Measurements from ENCODE around the gene CPXM2. TPM values are rescaled to one million over a fixed set of nuclear protein-coding genes. Genes with fewer than 3 reads are reported as not detected.
A peak's percentile ranks its signal among the peaks of the same experiment; 100 is the strongest.

Gene CPXM2
- polyA plus RNA-seq, 1 donor from 2014 or later, result not detected

DNA sequence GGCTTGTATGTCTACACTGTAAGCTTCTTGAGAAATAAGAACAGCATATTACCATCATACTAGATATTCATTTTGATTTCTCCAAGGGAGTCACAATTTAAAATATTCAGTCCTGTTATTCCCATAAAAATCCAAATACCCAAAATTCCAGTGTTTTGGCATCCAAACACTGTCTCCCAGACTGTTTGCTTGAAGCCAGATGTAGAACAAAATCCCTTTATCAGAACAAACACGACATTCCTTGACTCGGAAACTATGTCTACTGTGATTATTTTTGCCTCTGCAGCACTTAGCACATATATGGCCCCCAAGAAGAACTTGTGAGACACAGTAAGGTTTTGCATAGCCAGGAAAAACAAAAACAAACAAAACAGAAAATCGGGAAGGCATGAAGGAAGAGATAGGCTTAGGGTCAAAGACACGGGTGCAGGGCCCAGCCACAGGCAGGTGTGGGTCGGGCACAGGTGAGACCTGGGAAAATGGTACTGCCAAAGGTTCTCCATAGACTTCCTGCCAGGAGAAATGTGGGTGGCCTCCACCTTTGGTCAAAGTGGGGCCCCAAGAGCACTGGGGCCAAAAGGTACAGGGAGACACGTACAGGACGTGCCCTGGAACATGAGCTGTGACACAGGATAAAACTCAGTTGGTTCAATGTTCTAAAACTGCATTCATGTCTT is 36.5 kb downstream of the CPXM2 start:
- Mint-ChIP-seq H3K27ac (no peak overlapping the region), H3K4me1 (no peaks in the 10 kb centered on the region), H3K27me3 (peaks cover 17% of the 10 kb centered on the region), H3K36me3 (no peaks in the 10 kb centered on the region), H3K4me3 (no peak overlapping the region), H3K9me3 (peaks cover 0 to 5% (median 3%) of the 10 kb centered on the region in 3 donors)

DNA sequence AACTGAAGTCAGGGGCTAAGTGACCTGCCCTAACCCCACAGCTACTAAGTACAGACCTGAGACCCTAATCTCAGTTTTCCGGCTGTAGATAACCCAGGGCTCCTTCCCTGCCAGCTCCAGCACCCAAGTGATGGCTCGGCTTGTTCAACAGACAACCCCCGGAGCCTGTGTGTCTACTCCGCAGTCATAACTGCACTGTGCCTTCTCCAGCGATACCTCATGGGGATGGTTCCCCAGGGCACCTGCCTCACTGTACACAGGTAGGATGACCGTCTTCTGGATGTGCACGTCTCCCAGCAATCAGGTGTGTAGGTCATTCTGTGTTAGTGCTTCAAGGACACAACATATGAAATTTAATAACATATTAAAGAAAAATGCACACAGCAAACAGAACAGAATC is 37.1 kb downstream of the CPXM2 start:
- H3K27me3 Mint-ChIP-seq, result peaks cover 14% of the 10 kb centered on the region
- H3K9me3 Mint-ChIP-seq, result peaks cover 0 to 5% (median 3%) of the 10 kb centered on the region in 3 donors
- no peaks in the 10 kb centered on the region for H3K36me3 Mint-ChIP-seq
- H3K27ac Mint-ChIP-seq, result no peak overlapping the region
- H3K4me1 Mint-ChIP-seq, result no peaks in the 10 kb centered on the region
- H3K4me3 Mint-ChIP-seq, result no peak overlapping the region

DNA sequence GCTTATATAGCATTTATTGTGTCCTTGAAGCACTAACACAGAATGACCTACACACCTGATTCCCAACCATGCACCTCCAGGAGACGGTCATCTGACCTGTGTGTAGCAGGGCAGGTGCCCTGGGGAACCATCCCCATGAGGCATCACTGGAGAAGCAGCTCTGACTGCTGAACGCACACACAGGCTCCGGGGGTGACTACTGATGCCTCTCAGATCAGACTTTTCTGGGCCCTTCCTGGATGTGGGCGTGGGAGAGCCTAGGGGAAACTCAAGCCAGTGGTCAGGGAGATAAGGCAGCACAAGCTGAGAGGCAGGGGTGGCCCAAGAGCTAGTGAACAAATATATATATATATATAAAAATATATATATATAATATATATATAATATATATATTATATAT is 37.6 kb downstream of the CPXM2 start:
- no peaks in the 10 kb centered on the region for H3K36me3 Mint-ChIP-seq
- peaks cover 10% of the 10 kb centered on the region for H3K27me3 Mint-ChIP-seq
- no peaks in the 10 kb centered on the region for H3K4me1 Mint-ChIP-seq
- no peak overlapping the region for H3K4me3 Mint-ChIP-seq
- H3K27ac Mint-ChIP-seq, result no peak overlapping the region
- H3K9me3 Mint-ChIP-seq, result peaks cover 0 to 5% (median 3%) of the 10 kb centered on the region in 3 donors

DNA sequence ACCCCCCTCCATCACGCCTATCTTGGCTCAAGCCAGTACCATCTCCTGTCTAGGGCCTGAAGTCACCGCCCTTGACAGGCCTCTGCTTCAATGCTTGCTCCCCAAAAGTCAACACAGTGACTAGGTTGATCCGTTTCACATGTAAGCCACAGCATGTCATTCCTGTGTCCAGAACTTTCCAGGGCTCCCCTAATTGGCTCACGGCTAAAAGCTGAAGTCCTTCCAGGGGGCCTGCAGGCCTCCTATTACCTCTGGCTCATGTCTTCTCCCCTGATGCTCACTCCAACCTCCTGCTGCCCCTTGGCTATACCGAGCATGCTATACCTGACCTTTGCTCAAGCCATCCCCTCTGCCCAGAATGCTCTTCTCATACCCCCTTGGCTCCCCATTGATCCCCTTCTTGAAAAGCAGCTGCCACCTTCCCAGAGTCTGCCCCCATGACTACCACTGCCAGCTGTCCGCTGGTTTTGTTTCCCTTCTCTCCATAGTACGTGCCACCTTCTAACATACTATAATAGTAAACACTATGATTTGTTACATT is 39.1 kb downstream of the CPXM2 start:
- Mint-ChIP-seq H3K27ac (no peak overlapping the region), H3K9me3 (peaks cover 0 to 5% (median 3%) of the 10 kb centered on the region in 3 donors), H3K36me3 (no peaks in the 10 kb centered on the region), H3K4me3 (no peak overlapping the region), H3K27me3 (peaks cover 7% of the 10 kb centered on the region), H3K4me1 (no peaks in the 10 kb centered on the region)

DNA sequence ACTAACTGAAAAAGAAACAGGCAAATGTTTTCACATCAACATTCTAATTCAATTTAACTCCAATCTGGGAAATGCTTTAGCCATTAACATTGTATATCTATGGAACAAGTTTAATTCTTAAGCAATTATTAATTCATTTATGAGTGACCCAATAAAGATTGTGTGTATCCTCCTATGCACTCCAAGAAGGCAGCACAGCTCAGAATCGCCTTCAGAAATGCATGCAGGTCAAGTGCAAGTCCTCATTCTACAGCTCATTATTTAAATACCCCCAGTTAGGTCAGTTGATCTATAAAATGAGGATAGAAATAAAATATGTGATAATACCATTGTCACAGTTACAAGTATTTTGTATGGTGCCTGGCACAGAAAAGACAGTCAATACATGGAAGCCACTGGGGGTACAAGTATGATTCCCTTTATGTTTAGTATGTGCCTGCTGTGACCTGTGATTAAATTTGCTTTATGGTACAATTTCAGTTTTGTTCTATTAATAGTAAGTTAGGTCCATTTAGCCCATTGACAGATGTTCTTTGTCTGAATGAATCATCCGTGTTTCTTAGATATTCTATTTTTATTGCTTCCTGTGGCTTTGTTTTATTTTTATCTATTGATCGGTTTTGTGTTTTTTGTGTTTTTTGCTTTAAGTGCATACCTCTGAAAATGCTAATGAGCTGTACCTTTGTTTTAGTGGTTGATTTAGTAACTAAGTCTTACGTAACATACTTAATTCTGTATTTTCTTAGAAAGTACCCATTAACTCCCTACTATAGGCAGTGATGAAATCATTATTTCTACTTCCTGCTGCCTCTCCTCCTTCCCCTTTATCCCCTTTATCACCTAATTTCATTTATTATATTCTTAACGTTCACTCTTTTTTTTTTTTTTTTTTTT is 42.8 kb downstream of the CPXM2 start:
- H3K4me3 Mint-ChIP-seq, result no peak overlapping the region
- peaks cover 3 to 9% (median 6%) of the 10 kb centered on the region in 3 donors for H3K9me3 Mint-ChIP-seq
- H3K27ac Mint-ChIP-seq, result no peak overlapping the region
- H3K4me1 Mint-ChIP-seq, result no peaks in the 10 kb centered on the region
- H3K27me3 Mint-ChIP-seq, result peaks cover 15% of the 10 kb centered on the region
- H3K36me3 Mint-ChIP-seq, result no peaks in the 10 kb centered on the region

DNA sequence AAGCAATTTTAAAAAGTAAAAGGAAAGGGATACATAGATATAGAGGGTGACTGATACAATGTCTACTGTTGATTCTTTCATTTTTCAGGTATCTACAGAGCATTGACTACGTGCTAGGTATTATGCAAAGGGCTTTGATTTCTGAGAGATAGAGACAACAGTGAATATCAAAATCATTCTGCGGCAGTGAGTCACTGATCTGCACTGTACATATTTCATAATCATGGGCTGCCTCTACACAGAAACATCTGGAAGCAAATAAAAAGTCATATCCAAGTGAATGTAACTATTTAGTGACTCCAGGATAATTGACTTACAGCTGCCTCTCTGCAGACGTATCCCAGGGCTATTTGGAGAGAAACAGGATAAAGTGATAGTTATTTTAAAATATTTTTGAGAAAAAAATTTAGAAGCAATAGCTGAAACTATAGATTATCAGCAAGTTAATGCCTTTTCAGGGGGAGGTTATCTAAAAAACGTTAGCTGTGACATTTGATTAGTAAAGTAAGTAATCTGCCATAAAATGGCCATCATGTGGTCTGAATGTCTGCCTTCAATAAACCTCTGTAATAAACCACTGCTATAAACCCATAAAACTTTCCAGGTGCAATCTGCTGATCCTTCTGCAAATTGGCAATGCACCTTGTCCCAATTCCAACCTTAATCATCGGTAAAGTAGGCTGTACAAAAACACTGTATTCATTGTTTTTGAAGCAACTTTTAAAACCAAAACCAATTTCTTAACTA is 43.7 kb downstream of the CPXM2 start:
- Mint-ChIP-seq H3K27ac (no peak overlapping the region), H3K4me1 (no peaks in the 10 kb centered on the region), H3K9me3 (peaks cover 3 to 9% (median 6%) of the 10 kb centered on the region in 3 donors), H3K36me3 (no peaks in the 10 kb centered on the region), H3K4me3 (no peak overlapping the region), H3K27me3 (peaks cover 14% of the 10 kb centered on the region)

DNA sequence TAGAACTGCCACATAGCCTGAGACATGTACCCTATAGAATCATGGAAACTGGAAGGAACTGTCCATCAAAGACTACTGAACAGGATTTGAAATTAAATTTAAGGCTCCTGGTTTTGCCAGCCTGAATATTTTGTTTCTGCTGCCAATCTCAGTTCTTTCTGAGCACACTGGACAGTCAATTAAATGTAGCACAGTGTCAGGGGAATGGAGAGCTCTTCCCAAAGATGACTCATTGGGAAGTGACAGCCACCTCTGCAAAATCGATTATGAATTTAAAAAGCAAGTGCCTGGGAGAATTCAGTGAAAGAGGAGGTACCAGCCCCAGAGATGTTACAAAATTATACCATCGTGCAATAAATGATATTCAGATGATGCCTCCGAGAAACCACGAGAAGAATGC is 47.8 kb downstream of the CPXM2 start:
- no peak overlapping the region for H3K27ac Mint-ChIP-seq
- H3K36me3 Mint-ChIP-seq, result no peaks in the 10 kb centered on the region
- H3K27me3 Mint-ChIP-seq, result peaks cover 11% of the 10 kb centered on the region
- peaks cover 3 to 5% (median 3%) of the 10 kb centered on the region in 3 donors for H3K9me3 Mint-ChIP-seq
- no peak overlapping the region for H3K4me3 Mint-ChIP-seq
- no peaks in the 10 kb centered on the region for H3K4me1 Mint-ChIP-seq

DNA sequence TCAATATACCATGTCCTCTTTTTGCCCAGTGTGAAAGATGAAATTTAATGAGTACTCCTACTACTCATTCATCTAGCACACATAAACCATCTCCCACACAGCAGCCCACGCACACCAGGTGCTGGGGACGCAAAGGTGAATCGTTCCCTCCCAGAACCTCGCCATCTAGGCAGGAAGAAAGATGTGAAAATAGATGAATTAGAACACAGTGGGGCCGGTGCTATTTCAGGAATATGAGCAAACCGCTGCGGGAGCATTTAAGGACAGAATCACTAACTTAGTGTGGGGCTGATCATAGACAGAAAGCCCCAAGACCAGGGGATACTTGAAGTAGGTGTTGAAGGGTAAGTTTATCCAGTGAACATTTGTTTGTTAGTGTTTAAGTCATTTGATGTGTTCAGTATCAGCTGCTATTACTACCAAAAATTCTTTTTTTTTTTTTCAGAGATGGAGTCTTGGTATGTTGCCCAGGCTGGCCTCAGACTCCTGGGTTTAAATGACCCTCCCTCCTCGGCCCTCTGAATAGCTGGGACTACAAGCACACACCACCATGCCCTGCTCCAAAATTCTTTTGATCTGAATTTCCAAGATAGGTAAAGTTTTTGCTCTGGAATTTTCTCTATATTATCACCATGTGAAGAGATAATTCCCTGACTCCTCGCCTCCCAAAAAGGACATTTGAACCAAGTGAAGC is 48.8 kb downstream of the CPXM2 start:
- Mint-ChIP-seq H3K36me3 (no peaks in the 10 kb centered on the region), H3K4me3 (no peak overlapping the region), H3K9me3 (peaks cover 3 to 5% (median 4%) of the 10 kb centered on the region in 3 donors), H3K4me1 (no peaks in the 10 kb centered on the region), H3K27ac (no peak overlapping the region), H3K27me3 (peaks cover 11% of the 10 kb centered on the region)

DNA sequence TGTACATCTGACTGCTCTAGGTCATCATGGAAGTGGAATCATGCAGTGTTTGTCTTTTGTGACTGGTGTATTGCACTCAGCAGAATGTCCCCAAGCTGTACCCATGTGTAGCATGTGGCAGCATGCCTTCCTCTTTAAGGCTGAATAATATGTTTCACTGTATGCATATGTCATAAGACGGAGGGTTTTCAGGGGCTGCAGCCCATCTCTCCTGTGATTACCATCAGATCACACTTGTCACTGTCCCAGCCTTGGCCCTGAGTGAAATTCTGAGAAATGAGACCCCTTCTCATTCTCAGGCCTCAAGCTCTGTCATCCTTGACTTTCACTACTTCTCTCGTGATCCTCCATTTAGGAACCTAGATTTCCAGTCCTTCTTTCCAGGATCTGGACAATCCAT is 50.0 kb downstream of the CPXM2 start:
- no peaks in the 10 kb centered on the region for H3K36me3 Mint-ChIP-seq
- H3K9me3 Mint-ChIP-seq, result peaks cover 3 to 6% (median 5%) of the 10 kb centered on the region in 3 donors
- no peaks in the 10 kb centered on the region for H3K4me1 Mint-ChIP-seq
- H3K27me3 Mint-ChIP-seq, result peaks cover 11% of the 10 kb centered on the region
- no peak overlapping the region for H3K4me3 Mint-ChIP-seq
- peak overlapping the region in 1 of 3 donors; percentile 24 for H3K27ac Mint-ChIP-seq

DNA sequence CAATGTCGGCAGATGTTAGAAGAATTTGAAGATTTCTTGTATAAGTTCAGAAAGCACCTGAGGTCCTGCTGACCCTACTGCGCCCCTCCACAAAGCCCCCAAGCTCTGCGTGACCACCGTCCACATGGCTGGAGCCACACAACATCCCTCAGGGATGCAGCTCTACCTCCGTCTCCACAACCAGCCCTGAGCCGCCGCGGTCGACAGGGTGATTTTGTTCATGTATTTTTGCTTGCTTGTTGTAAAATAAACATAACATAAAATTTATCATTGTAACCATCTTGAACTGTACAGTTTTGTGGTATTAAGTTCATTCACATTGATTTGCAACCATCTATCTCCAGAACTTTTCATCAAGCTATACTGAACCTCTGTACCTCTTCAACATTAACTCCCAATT is 50.5 kb downstream of the CPXM2 start:
- H3K4me3 Mint-ChIP-seq, result no peak overlapping the region
- H3K36me3 Mint-ChIP-seq, result no peaks in the 10 kb centered on the region
- H3K4me1 Mint-ChIP-seq, result no peaks in the 10 kb centered on the region
- H3K27me3 Mint-ChIP-seq, result peaks cover 9% of the 10 kb centered on the region
- peaks cover 3 to 6% (median 5%) of the 10 kb centered on the region in 3 donors for H3K9me3 Mint-ChIP-seq
- no peak overlapping the region for H3K27ac Mint-ChIP-seq

DNA sequence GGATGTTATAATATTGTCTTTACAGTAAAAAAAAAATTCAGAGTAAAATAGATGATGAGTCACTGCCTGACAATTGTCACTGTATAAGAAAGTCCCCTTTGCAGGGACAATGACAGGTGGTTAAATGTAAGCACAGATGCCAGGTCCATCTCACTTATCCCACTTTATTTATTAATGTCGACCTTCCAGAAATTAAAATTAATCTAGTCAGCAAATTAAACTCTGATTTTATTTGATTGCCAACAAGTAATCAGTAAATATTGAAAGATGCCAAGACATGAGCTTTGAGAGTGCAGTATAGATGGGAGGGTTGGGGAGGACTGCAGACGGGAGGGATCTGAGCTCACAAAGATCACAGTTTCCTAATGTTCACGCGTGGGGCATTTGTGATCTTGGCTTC is 50.9 kb downstream of the CPXM2 start:
- H3K9me3 Mint-ChIP-seq, result peaks cover 3 to 6% (median 4%) of the 10 kb centered on the region in 3 donors
- H3K4me3 Mint-ChIP-seq, result no peak overlapping the region
- no peak overlapping the region for H3K27ac Mint-ChIP-seq

DNA sequence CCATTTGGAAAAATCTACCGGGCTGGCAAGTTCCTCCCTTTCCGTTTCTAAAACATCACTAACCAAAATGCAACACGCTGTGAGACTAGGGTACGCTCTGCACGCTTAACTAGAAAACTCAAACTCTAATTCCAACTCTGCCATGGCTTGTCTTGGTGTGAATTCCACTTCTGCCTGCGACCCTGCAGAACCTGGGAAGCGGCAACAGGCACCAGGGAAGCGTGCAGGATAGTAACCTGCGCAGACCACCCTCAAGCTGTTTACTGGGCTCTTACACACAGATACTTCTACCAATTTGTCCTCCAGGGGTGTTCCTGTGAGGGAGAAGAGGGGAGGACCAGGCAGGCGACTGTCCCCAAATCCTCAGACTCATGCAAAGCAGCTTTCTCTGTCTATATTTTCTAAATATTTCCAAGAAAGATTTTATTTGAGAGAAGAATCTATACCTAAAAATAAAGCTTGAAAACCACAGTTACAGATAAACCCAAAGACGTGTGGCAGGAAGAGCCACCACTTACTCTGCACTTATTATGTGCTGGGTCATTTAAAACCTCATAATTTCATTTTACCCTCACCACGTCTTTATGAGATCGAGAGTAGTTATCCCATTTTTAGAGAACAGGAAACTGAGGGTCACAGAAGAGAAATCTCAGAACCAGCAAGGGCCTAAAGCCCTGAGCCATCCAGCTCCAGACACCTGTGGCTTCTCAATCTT is 52.9 kb downstream of the CPXM2 start:
- Mint-ChIP-seq H3K9me3 (peaks cover 0 to 3% (median 1%) of the 10 kb centered on the region in 3 donors), H3K36me3 (no peaks in the 10 kb centered on the region), H3K27me3 (peaks cover 17% of the 10 kb centered on the region), H3K27ac (no peak overlapping the region), H3K4me1 (no peaks in the 10 kb centered on the region), H3K4me3 (no peak overlapping the region)

More for the DNA sequence above, 50.9 kb downstream of the CPXM2 start:
- no peaks in the 10 kb centered on the region for H3K36me3 Mint-ChIP-seq
- no peaks in the 10 kb centered on the region for H3K4me1 Mint-ChIP-seq
- H3K27me3 Mint-ChIP-seq, result peaks cover 12% of the 10 kb centered on the region

DNA sequence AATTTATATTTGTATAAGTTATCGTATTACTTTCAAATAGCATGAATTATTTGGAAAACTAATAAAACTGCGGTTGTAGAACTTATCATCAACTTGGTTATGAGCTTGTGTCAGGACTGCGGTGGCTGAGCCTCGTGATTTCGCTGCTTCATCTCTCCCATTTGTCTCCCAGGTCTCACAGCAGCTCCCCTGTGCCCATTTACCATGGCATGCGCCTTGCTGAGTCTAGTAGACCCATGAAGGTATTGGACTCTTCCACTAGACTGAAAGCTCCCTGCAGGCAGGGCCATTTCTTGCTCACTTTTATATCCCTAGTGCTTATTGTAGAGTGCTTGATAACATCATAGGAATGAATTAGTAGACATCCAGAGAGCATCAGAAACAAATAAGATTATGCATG is 53.9 kb downstream of the CPXM2 start:
- no peak overlapping the region for H3K27ac Mint-ChIP-seq
- H3K4me1 Mint-ChIP-seq, result no peaks in the 10 kb centered on the region
- H3K27me3 Mint-ChIP-seq, result peaks cover 16% of the 10 kb centered on the region
- H3K9me3 Mint-ChIP-seq, result peaks cover 0 to 3% (median 1%) of the 10 kb centered on the region in 3 donors
- H3K36me3 Mint-ChIP-seq, result no peaks in the 10 kb centered on the region
- no peak overlapping the region for H3K4me3 Mint-ChIP-seq
